Spleen (tissue), 13 donors: ENCODE measurements around the gene NR4A2. TPM values are rescaled to one million over a fixed set of nuclear protein-coding genes. Genes with fewer than 3 reads are reported as not detected.

ENCODE experiments used
- DNase-seq: peaks from one replicate; pipeline ENCODE4 v3.0.0-alpha.2; 2020
- H3K27ac ChIP-seq, 8 donors: fragments of 200-600 bp; sonication (generic) in 7 of 8; 1 replicate in 4 of 8; 2 replicates in 4 of 8; pipeline versions ENCODE4 v1.5.0 to v1.8.0; 2016 to 2021; ENCODE audit warnings: inconsistent platforms in 4 of 8, mild to moderate bottlenecking in 4 of 8, moderate library complexity in 1 of 8
- H3K27me3 ChIP-seq, 7 donors: fragments of 200-600 bp; sonication (generic) in 6 of 7; replicated peaks in 1 of 7; 1 replicate in 4 of 7; 2 replicates in 3 of 7; pipeline versions ENCODE4 v1.5.0 to v1.8.0; 2016 to 2021; ENCODE audit warnings: inconsistent platforms in 3 of 7, mild to moderate bottlenecking in 1 of 7
- H3K36me3 ChIP-seq, 6 donors: fragments of 200-600 bp; sonication (generic) in 5 of 6; 1 replicate in 4 of 6; 2 replicates in 2 of 6; pipeline versions ENCODE4 v1.5.0 to v1.8.0; 2016 to 2021; ENCODE audit warnings: inconsistent platforms in 2 of 6
- H3K4me1 ChIP-seq, 6 donors: fragments of 200-600 bp; sonication (generic) in 5 of 6; 1 replicate in 3 of 6; 2 replicates in 3 of 6; pipeline versions ENCODE4 v1.5.0 to v1.8.0; 2016 to 2021; ENCODE audit warnings: inconsistent platforms in 3 of 6
- H3K4me3 ChIP-seq, 8 donors: fragments of 200-600 bp; sonication (generic) in 7 of 8; 1 replicate in 4 of 8; 2 replicates in 4 of 8; pipeline versions ENCODE4 v1.5.0 to v1.8.0; 2016 to 2021; ENCODE audit warnings: inconsistent platforms in 4 of 8, mild to moderate bottlenecking in 4 of 8, moderate library complexity in 2 of 8
- H3K9me3 ChIP-seq, 8 donors: fragments of 200-600 bp; sonication (generic) in 7 of 8; 1 replicate in 4 of 8; 2 replicates in 4 of 8; pipeline versions ENCODE4 v1.5.0 to v1.8.0; 2016 to 2021; ENCODE audit warnings: inconsistent platforms in 4 of 8
- CTCF ChIP-seq, 11 experiments: fragments of 200-600 bp in 7 of 11; fragments of 450-650 bp in 4 of 11; sonication (generic) in 4 of 11; IDR thresholded peaks in 8 of 11; conservative IDR thresholded peaks in 3 of 11; 1 replicate in 7 of 11; 2 replicates in 4 of 11; pipeline versions ENCODE4 v1.4.0 to v1.8.0; 2016 to 2021; ENCODE audit warnings: antibody characterized with exemption in 11 of 11, inconsistent platforms in 4 of 11, mild to moderate bottlenecking in 1 of 11
- POLR2A ChIP-seq, 3 donors: fragments of 450-650 bp; IDR thresholded peaks; one replicate each; pipeline ENCODE4 v1.5.1; 2017; ENCODE audit warnings: antibody characterized with exemption in 3 of 3, mild to moderate bottlenecking in 1 of 3
- POLR2AphosphoS5 ChIP-seq, 3 donors: sonication (generic); formaldehyde crosslinking; IDR thresholded peaks; one replicate each; pipeline ENCODE4 v1.5.1; 2017; ENCODE audit warnings: antibody characterized with exemption in 3 of 3
- WGBS, 5 donors: extraction: QIAGEN DNeasy Blood & Tissue Kit in 3 of 5; methylation state at CpG; one replicate each; pipeline versions ENCODE4 v1.1.5 to v1.1.7; 2013 to 2018; 5-methylcytosine and 5-hydroxymethylcytosine counted together
- intact Hi-C: fragments of 100-400 bp; cut with DNase I; formaldehyde crosslinking; loops from one replicate; pipeline ENCODE4 v1.15.0; 2023; ENCODE audit warnings: low total_unique reads
- long read RNA-seq, 2 donors: transcript quantifications; one replicate each; lab custom pipeline, GENCODE V29; 2026
- polyA plus RNA-seq, 3 donors: library from polyadenylated mRNA; stranded (reverse); fragments of 200-250 nt; gene quantifications; one replicate each; pipeline ENCODE4 v1.2.1, GENCODE V29; 2013
- total RNA-seq, 7 donors: library from RNA; depleted of rRNA in 3 of 7; stranded (reverse); fragments of >200 nt in 3 of 7; fragmentation: NEBNext Ultra II Directional in 4 of 7; extraction: Animal tissue kit (Norgen Biotek cat#: 25700) in 4 of 7; gene quantifications; one replicate each; pipeline versions ENCODE4 v1.1.0 to v1.2.1, GENCODE V29; 2016 to 2021
- donor health status: healthy with polysubstance abuse.
- donor health status: DM: no; HTN: no; CAD: no; lungs with moderate emphysema.
- donor health status: DM: no; HTN: no; CAD: no.
- donor health status: Bipolar disorder and iron deficiency.
- donor health status: healthy.
- donor health status: DM: no; HTN: no; CAD: no.
- donor health status: DM: yes; HTN: yes; CAD: no.

The NR4A2 gene
- total RNA-seq (10 to 100 TPM in 1 of 7 donors, 1 to 10 TPM in 5, under 1 TPM in 1; 0.56 to 13.1 (median 3.2) TPM), polyA plus RNA-seq (1 to 10 TPM in 1 of 3 donors, under 1 TPM in 2; 0.64 to 1.9 (median 0.96) TPM)
- long read RNA-seq, donor 1, result 0 reads
- long read RNA-seq, donor 2, result 0 reads

- TF ChIP-seq POLR2AphosphoS5 (IDR thresholded peaks at IDR 0.05) (peak; percentile 93 to 96 (median 94)), POLR2A (IDR thresholded peaks at IDR 0.05) (peak; percentile 75 to 96 (median 83)), CTCF (IDR thresholded peaks at IDR 0.05 in 8 of 11, conservative IDR thresholded peaks at IDR 0.05 in 3 of 11) (peak in 2 of 11 experiments; percentile 13 to 15)
- Histone ChIP-seq H3K9me3 (no peaks in the 10 kb centered on the region), H3K4me3 (peak within 1 kb of the TSS; percentile 57 to 85 (median 70)), H3K36me3 (peaks cover 0 to 17% (median 3%) of the 10 kb centered on the region in 6 donors), H3K4me1 (peaks cover 16 to 65% (median 38%) of the 10 kb centered on the region in 6 donors), H3K27me3 (peaks cover 0 to 43% (median 28%) of the 10 kb centered on the region in 7 donors), H3K27ac (peak within 1 kb of the TSS; percentile 95 to 99 (median 98))
- intact Hi-C loops, result loop anchor here (10.0 kb wide), 1 partner anchor 252 kb away; no protein-coding TSS in a partner anchor
- 0 to 1% (median 1%) methylated on average over 67 to 72 of the region's 72 CpGs for WGBS, 5 donors
- peak; percentile 97 for DNase-seq
Measured at GRCh38 chr2:156332534-156333273, at the start of gene NR4A2. TSS of gene NR4A2 (minus strand) at chr2:156332721. CDS start at chr2:156330186, 2,535 bp downstream.

- H3K36me3 ChIP-seq, result no peaks in the 10 kb centered on the region
- H3K27me3 ChIP-seq, result no peaks in the 10 kb centered on the region
- TF ChIP-seq POLR2AphosphoS5 (IDR thresholded peaks at IDR 0.05), result no peak
- TF ChIP-seq CTCF (IDR thresholded peaks at IDR 0.05 in 8 of 11, conservative IDR thresholded peaks at IDR 0.05 in 3 of 11), result no peak
- TF ChIP-seq POLR2A (IDR thresholded peaks at IDR 0.05), result no peak
- intact Hi-C loops, result no loop called here
- no peak overlapping the region for H3K4me3 ChIP-seq
- DNase-seq, result no peak
- no peak overlapping the region for H3K27ac ChIP-seq
- no peaks in the 10 kb centered on the region for H3K4me1 ChIP-seq
- 72 to 90% (median 83%) methylated on average over 1 of the region's 1 CpG for WGBS, 5 donors
- H3K9me3 ChIP-seq, result peaks cover 0 to 5% (median 0%) of the 10 kb centered on the region in 8 donors
Measured at GRCh38 chr2:156380117-156380645, 47.7 kb upstream of the NR4A2 start.

GRCh38 chr2:156379714-156380113 is 47.2 kb upstream of the NR4A2 start:
- Histone ChIP-seq H3K4me1 (no peaks in the 10 kb centered on the region), H3K27ac (no peak overlapping the region), H3K36me3 (no peaks in the 10 kb centered on the region), H3K9me3 (peaks cover 0 to 5% (median 0%) of the 10 kb centered on the region in 8 donors), H3K27me3 (no peaks in the 10 kb centered on the region), H3K4me3 (no peak overlapping the region)
- DNase-seq, result no peak
- TF ChIP-seq CTCF (IDR thresholded peaks at IDR 0.05 in 8 of 11, conservative IDR thresholded peaks at IDR 0.05 in 3 of 11), result no peak
- no peak for TF ChIP-seq POLR2A (IDR thresholded peaks at IDR 0.05)
- TF ChIP-seq POLR2AphosphoS5 (IDR thresholded peaks at IDR 0.05), result no peak
- intact Hi-C loops, result no loop called here
- 73 to 90% (median 84%) methylated on average over 1 of the region's 1 CpG for WGBS, 5 donors

- no peaks in the 10 kb centered on the region for H3K36me3 ChIP-seq
- TF ChIP-seq POLR2A (IDR thresholded peaks at IDR 0.05) (no peak), POLR2AphosphoS5 (IDR thresholded peaks at IDR 0.05) (no peak), CTCF (IDR thresholded peaks at IDR 0.05 in 8 of 11, conservative IDR thresholded peaks at IDR 0.05 in 3 of 11) (no peak)
- H3K4me3 ChIP-seq, result no peak overlapping the region
- no peaks in the 10 kb centered on the region for H3K4me1 ChIP-seq
- DNase-seq, result no peak
- intact Hi-C loops, result no loop called here
- no peaks in the 10 kb centered on the region for H3K27me3 ChIP-seq
- no peak overlapping the region for H3K27ac ChIP-seq
- H3K9me3 ChIP-seq, result peaks cover 0 to 5% (median 0%) of the 10 kb centered on the region in 8 donors
Measured at GRCh38 chr2:156379071-156379470, 46.5 kb upstream of the NR4A2 start.
